SIG-M5 treated with dmso at 0.1 percent for 504 hours (cell line): Measurements from ENCODE around the gene NDUFAF2.
A peak's percentile ranks its signal among the peaks of the same experiment; 100 is the strongest.
"Not testable (repeated sequence)": the region's sequence is repeated elsewhere in the genome, so short reads cannot be mapped to it uniquely, and the experiment has no call there.

Experiments used
- DNase-seq: peaks from one replicate; lab custom pipeline; 2025; ENCODE audit not compliant: unreplicated experiment; lab: John Stamatoyannopoulos, UW

The NDUFAF2 gene

DNA sequence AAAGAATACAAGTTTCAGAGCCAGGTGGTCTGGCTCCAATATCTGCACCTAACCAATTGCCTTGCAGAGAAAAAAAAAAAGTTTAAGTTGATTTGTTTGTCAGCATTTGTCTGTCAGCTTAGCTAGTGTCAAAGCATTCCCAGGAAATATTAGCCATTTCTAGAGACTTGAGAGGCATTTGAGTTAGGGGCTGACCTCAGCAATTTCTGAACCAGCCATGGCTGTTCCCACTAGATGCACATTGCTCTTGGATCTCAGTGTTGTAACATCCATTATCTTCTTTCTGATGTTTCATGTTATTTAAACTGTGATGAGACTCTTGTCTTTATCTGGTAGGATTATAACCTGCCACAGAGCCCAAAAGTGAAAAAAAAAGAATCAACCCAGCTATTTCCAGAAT, 102.3 kb downstream of the NDUFAF2 start:
- DNase-seq: no peak

DNA sequence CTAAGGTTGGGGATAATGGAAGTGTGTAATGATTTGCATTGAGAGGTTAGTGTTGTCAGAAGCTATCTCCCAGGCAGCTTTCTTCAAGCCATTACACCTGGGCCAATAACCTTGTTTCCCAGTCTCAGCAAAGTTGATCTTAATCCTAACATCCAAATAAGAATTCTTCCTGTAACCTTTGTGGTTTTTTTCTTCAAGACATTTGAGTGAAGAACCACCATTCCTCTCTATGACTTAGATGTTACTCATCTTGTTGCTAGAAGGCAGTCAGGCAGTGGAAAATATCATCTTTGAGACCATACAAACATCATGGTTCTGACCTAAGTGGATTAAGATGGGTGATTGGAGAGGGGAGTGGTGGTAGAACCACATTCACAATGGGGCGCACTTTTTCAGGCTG, 103.5 kb downstream of the NDUFAF2 start:
- DNase-seq: no peak

DNA sequence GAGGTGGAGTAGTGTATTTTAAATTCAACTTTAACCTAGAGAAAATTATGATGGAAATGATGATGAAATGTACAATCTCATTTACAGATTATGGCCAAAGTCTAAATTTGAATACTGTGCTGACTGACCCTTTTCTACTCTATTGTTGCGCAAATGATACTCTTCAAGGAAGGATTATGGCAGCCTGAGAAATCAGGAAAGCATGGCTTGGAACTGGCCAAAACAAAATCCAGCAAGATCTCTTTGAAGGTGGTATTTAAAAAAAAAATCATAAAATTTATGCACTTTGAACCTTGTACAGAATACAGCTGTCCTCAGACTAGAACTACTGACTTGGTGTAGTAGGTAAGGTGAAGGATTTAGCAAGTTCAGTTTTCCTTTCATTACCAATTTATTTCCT, 105.3 kb downstream of the NDUFAF2 start:
- no peak for DNase-seq

DNA sequence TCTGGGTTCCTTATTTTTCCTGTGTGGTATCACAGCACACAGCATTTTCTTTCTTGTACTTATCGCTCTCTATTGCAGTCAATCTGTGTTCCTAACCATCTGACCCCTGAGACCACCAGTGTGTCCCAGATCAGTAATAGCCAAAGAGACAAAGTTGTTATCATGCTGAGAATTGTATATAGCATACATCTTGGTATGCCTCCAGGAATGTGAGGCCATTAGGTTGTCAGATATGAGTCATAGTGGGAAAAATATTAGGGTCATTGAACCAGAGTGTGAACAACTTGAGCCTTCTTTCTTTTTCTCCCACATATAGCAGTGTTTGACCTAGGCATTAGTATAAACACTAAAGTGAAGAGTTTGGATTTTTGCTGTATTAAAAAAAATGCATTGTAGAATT, 106.3 kb downstream of the NDUFAF2 start:
- no peak for DNase-seq

DNA sequence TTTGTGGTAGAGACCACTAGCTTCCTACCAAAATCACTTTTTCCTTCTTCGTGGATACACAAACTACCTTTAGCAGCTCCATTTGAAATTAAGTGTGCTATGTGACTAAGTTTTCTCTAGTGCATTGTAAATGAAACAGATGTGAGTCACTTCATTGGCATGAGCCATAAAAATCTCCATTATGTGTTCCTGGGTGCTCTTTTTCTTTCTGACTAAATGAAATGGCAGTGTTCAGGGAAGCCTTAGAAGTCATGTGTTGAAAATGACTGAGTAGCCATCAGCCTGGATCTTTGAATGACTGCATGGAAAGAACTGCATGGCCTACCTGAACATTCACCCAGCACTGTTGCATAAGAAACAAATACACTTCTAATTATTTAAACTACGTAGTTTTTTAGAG, 107.9 kb downstream of the NDUFAF2 start:
- no peak for DNase-seq

DNA sequence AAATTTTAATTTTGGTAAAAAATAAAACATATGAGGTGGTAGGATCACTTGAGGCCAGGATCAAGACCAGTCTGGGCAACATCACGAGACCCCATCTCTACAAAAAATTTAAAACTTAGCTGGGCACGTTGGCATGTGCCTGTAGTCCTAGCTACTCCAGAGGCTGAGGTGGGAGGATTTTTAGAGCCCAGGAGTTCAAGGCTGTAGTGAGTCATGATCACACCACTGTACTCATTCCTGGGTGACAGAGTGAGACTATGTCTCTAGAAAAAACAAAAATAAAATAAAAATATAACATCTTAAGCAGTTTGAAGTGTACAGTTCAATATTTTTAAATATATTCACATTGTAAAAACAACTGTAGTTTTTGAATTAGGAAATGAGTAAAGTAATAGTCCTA, 108.9 kb downstream of the NDUFAF2 start:
- no peak for DNase-seq

DNA sequence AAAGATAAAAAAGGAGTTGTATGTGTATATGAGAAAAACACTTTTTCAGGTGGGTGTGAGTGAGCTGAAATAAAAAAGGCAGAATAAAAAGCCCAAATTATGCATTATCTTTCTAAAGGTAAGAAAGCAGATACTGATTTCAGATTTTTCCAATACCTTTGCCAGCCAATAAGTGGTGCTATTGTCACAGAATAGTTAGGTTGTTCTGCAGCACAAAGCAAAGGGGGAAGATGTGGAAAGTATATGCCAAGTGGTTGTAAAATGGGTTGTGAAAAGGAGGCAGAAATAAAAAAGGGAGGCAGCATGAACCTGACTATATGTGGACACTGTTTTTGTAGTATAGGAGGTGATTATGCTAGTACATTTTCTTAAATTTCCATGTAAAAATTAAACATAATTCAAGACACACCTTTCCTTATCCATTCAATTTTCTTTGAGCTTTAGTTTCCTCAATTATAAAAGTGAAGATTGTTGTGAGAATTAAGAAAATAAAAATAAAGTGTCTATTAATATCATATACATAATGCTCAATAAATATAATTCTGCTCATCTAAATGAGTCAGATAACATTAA, 110.5 kb downstream of the NDUFAF2 start:
- DNase-seq: peak; percentile 68

DNA sequence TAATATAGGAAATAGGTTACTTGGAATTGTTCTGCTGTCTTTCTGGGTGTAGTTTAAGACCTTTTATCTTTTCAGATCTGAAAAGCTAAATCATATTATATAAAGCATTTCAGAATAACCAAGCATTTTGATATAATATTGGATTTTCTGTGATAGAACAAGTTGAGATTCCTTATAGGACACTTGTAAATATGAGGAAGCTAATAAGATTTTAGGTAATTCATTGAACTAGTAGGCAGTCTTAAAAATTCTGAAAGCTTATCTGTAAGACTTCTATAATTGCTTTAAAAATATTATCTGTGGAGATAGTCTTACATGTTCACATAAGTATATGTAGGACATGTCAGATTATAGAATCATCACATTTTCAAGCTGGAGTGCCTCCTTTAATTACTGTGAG, 114.5 kb downstream of the NDUFAF2 start:
- DNase-seq: no peak

DNA sequence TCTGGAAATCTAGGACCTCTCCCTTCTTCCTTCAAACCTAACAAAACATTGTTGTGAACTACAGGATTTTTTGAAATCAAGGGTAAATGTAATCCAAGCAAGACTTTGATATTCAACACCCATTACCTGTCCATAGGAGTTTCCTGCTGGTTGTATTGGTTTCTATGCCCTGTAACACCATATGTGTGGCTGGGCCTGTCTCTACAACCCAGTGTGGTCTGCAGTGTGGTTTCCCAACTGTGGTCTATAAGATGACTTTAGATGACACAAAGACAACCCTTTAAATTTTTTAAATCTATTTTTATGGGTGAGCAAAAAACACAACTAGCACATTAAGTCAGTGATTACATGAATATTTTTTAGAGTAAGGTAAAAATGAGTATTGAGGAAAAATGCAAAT, 124.1 kb downstream of the NDUFAF2 start:
- no peak for DNase-seq

DNA sequence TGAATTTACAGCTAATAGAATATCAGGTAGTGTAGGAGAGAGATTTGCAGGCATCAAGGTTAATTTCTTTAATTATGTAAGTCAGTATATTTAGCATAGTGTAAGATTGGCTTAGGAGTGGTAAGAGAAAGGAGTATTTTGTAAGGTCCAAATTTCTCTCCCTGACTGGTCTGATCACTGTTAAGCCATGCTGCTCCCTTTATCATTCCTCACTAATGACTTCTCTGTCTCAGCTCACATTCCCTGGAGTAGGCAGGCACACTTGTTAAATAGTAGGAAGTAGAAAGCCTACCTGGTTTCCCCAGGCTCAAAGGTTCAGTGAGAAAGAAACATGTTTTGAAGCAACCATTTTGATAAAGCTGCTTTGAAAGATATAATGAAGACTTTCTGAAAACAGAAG, 126.5 kb downstream of the NDUFAF2 start:
- no peak for DNase-seq

DNA sequence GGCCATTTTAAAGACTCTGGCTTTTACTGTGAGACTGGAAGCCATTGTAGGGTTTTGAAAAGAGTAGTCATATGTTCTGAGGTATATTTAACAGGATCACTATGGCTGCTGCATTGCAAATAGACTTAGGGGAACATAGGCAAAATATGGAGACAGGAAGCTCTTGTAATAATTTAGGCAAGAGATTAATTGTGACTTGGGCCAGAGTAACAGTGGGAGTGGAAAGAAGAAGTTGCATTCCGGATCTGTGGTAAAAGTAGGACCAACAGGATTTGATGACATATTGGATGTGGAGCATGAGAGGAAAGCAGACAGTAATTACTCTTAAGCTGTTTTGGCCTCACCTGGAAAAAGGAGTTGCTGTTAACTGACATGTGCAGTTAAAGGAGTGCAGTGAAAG, 131.6 kb downstream of the NDUFAF2 start:
- peak; percentile 3 for DNase-seq

DNA sequence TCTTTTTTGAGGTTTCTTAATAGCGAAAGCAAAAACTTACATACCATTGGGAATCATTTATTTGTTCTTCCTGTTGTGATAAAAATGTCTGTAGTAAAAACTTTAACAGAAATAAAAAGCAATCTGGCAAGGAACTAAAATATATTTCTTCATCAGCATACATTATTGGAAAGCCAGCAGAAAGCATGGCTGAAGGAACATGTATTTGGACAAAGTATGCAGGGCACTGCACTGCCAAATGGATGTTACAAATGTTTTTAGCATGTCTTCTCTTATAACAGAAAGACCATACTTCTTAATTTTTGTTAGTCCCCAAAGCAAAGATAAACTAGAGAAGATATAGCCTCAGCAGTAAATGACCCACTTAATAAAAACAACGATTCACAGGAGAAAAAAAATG, 136.7 kb downstream of the NDUFAF2 start:
- no peak for DNase-seq

DNA sequence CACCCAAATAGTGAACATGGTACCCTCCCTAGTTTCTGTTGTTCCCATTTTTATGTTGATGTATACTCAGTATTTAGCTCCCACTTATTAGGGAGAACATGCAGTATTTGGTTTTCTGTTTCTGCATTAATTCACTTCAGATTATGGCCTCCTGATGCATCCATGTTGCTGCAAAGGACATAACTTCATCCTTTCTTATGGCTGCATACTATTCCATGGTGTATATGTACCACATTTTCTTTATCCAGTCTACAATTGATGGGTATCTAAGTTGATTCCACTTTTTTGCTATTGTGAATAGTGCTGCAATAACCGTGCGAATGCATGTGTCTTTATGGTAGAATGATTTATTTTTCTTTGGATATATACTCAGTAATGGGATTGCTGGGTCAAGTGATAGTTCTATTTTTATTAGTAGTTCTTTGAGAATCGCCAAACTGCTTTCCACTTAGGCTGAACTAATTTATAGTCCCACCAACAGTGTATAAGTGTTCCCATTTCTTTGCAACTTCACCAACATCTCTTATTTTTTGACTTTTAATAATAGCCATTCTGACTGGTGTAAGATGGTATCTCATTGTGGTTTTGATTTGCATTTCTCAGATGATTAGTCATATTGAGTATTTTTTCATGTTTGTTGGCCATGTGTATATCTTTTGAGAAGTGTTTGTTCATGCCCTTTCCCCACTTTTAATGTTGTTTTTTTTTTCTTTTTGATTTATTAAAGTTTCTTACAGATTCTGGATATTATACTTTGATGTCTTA, 137.7 kb downstream of the NDUFAF2 start:
- no peak for DNase-seq

DNA sequence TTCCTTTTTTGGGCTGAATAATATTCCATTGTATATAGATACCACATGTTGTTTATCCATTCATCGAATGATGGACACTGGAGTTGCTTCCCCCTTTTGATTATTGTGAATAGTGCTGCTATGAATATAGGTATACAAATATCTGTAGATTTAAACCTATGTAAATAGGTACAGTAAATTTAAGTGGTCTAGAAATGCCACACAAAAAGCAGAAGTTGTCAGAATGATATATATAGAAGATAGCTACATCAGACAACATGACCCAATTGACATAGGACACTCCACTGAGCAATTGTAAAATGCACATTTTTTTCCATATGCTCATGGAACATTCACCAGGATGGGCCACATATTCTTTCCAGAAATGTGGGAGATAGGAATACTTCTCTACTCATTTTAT, 139.7 kb downstream of the NDUFAF2 start:
- peak; percentile 6 for DNase-seq

DNA sequence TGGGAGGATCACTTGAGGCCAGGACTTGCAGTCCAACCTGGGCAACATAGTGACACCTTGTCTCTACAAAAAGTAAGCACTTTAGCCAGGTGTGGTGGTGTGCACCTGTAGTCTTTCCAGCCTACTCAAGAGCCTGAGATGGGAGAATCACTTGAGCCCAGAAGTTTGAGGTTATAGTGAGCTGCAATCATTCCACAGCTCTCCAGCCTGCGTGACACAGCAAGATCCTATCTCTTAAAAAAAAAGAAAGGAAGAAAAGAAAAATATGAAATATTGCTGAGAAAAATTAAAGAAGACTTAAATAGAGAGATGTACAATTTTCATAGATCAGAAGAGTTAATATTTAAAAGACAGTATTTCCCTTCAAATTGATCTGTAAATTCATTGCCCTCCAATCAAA, 140.9 kb downstream of the NDUFAF2 start:
- DNase-seq: no peak

DNA sequence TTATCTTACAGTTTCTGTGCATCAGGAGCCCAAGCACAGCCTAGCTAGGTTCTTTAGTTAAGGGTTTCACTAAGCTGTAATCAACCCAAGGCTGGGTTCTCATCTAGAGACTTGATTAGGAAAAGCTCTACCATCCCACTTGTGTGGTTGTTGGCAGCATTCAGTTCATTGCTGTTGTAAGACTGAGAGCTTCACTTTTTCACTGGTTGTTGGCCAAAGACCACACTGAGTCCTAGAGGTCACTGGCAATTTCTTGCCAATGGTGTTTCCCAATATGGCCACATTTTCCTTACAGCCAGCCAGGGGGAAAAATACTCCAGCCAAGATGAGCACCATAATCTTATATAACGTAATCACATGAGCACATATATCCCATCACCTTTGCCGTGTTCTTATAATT, 142.9 kb downstream of the NDUFAF2 start:
- DNase-seq: no peak

DNA sequence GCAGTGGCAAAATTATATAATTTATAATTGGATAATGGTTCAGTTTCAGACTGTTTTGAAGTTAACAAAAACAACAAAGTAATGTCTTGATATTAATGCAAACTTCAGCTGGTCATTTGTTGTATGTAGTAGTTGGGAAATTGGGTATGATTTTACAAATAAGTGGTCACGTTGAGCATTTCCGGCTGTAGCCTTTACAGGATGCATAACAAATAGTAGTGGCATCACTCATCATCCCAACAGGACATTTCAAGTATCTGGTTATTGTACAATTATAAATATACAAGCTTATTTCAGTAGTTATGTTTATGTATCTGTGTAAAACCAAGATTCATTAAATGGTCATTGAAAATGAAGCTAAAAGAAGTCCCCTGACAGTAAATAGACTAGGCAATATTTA, 144.3 kb downstream of the NDUFAF2 start:
- DNase-seq: no peak

DNA sequence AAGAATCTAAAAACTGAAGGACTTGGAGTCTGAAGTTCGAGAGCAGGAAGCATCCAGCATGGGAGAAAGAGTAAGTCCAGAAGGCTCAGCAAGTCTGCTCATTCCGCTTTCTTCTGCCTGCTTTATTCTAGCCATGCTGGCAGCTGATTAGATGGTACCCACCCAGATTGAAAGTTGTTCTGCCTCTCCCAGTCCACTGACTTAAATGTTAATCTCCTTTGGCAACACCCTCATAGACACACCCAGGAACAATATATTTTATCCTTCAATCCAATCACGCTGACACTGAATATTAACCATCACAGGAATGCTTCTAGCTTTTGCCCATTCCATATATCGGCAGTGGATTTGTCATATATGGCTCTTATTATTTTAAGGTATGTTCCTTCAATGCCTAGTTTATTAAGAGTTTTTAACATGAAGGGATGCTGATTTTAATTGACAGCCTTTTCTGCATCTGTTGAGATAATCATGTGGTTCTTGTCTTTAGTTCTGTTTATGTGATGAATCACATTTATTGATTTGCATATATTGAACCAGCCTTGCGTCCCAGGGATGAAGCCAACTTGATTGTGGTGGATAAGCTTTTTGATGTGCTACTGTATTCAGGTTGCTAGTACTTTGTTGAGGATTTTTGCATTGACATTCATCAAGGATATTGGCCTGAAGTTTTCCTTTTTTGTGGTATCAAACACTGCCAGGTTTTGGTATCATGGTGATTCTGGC, 148.2 kb downstream of the NDUFAF2 start:
- DNase-seq: not testable (repeated sequence)

DNA sequence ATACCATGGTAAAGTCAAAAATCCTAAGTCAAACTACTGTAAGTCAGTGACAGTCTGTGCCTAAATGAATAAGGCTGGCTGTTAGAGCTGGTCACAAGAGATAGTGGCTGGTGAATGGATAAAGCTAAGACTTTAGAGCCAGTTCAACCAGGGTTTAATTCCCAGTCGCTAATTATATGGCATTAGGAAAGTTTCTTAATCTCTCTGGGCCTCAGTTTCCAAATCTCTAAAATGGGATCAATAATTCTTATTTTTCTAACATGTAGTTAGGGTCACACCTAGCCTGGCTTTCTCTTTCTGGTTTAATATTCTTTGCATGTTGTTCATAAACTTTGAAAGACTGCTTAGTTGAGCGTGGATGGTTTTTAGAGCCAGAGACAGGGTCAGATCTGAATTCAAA, 152.5 kb downstream of the NDUFAF2 start:
- no peak for DNase-seq

DNA sequence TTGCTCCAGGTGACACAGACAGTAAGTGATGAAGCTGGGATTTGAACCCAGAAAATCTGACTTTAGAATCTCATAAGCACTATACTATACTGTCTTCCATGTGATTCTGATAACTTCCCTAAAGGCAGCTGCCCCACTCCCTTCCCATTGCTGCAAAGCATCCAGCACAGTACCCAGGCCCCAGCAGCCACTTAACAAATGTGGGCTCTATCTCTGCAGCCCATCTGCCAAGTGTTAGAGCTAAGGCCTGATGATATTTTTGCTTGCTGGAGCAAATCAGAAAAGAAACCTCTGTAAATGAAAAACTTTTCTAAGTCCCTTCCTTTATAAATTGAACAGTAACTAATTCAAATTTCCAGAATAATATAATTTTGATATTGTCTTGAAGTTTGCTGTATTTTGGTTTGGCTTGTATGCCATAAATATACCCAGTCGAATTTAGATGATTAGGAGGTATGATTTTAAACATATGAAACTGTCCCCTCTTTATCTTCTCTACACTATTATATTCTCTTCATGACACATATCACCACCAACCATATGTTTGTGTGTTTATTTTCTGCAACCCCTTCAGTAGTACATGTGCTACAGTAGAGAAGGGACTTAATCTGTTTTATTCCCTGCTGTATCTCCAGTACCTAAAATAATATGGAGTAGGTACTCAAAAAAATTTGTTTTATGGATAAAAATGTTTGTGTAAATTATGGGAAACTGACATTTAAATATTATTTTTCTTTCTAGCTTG, 153.4 kb downstream of the NDUFAF2 start:
- no peak for DNase-seq

DNA sequence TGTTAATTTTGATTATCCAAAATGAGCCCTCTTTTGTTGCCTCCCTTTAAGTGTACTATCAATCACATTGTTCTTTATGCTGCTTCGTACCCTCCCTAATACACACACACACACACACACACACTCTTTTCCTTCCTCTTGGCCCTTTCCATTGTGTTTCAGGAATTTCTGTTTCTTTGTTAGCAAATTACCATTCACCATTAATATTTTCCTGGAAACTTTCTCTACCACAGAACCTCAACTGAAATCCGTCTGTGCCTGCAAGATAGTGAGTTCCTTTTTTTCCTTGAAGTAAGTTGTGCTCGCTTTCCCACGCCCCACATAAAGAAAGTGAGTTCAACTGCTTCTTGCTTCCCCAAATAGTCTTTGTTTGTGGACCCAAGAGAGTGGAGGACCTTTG, 155.4 kb downstream of the NDUFAF2 start:
- DNase-seq: no peak

DNA sequence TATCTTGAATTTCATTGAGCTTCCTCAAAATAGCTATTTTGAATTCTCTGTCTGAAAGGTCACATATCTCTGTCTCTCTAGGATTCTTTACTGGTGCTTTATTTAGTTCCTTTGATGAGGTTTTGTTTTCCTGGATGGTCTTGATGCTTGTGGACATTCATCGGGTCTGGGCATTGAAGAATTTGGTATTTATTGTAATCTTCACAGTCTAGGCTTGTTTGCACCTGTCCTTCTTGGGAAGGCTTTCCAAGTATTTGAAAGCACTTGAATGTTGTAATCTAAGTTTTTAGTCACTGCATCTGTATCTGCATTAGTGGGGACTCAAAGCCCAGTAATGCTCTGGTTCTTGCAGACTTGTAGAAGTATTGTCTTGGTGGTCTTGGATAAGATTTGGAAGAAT, 169.4 kb downstream of the NDUFAF2 start:
- no peak for DNase-seq
